Measurements from ENCODE around the gene DBT. TPM values are rescaled to one million over a fixed set of nuclear protein-coding genes. Genes with fewer than 3 reads are reported as not detected.
A peak's percentile ranks its signal among the peaks of the same experiment; 100 is the strongest.

The DBT gene
- total and polyA plus RNA-seq, 2 of the 8 experiments (the other 6 are each of a cell fraction or from before 2014, with no cell fraction given) = 3.3 to 24.6 TPM

GRCh38 chr1:100249537-100250257 is at the start of gene DBT (continued):
- TF ChIP-seq KDM4A (IDR thresholded peaks at IDR 0.05; ENCODE audit: low read depth, low read length, severe bottlenecking) (peak; percentile 72), TAF1 (IDR thresholded peaks at IDR 0.05; ENCODE audit: low read depth, low read length) (peak; percentile 98), E2F6 (IDR thresholded peaks at IDR 0.05) (0 out of 2 replicates have a peak, but pooled peaks have one; percentile 16), POLR2A (IDR thresholded peaks at IDR 0.05; ENCODE audit: control extremely low read depth in 1 of 2, low read depth in 2 of 2, low read length in 2 of 2) (peak; percentile 97), HDAC2 (IDR thresholded peaks at IDR 0.05; ENCODE audit: borderline replicate concordance in 1 of 2, low read depth in 2 of 2, low read length in 2 of 2) (peak in 1 of 2 experiments; percentile 96; a peak in 1 of 4 replicates), GTF2F1 (IDR thresholded peaks at IDR 0.05; ENCODE audit: borderline replicate concordance, low read depth, low read length) (peak; percentile 80; the same call in 1 of the 2 replicates), EP300 (IDR thresholded peaks at IDR 0.05; ENCODE audit: borderline replicate concordance in 1 of 2, low read depth in 2 of 2, low read length in 2 of 2) (peak in 1 of 2 experiments; percentile 61; a peak in 1 of 3 replicates), CREB1 (IDR thresholded peaks at IDR 0.05) (peak; percentile 70), SP1 (IDR thresholded peaks at IDR 0.05; ENCODE audit: low read depth, low read length) (peak; percentile 48; the same call in 1 of the 2 replicates), PHF8 (conservative IDR thresholded peaks at IDR 0.05; ENCODE audit: low read depth, low read length) (peak; percentile 95), POLR2AphosphoS5 (IDR thresholded peaks at IDR 0.05; ENCODE audit: low read depth, low read length) (peak; percentile 98), JUND (IDR thresholded peaks at IDR 0.05; ENCODE audit: low read length) (0 out of 2 replicates have a peak, but pooled peaks have one; percentile 21), ATF2 (IDR thresholded peaks at IDR 0.05; ENCODE audit: low read length) (0 out of 2 replicates have a peak, but pooled peaks have one; percentile 30), ZNF274 (IDR thresholded peaks at IDR 0.05; ENCODE audit: borderline replicate concordance, extremely low read depth, low read length) (no peak), ASH2L (IDR thresholded peaks at IDR 0.05; ENCODE audit: low read length) (peak; percentile 96), RAD21 (IDR thresholded peaks at IDR 0.05 in 1 of 2, conservative IDR thresholded peaks at IDR 0.05 in 1 of 2; ENCODE audit: low read depth in 2 of 2, low read length in 2 of 2) (0 out of 4 replicates have a peak, but pooled peaks of 1 of the 2 experiments have one; percentile 7), TBP (IDR thresholded peaks at IDR 0.05; ENCODE audit: low read depth, low read length) (peak; percentile 95), CHD2 (IDR thresholded peaks at IDR 0.05; ENCODE audit: low read length) (peak; percentile 71), BACH1 (IDR thresholded peaks at IDR 0.05; ENCODE audit: low read length) (peak; percentile 18; the same call in 1 of the 2 replicates), CHD1 (IDR thresholded peaks at IDR 0.05; ENCODE audit: low read depth, low read length) (peak; percentile 57; the same call in 1 of the 2 replicates), TEAD4 (IDR thresholded peaks at IDR 0.05; ENCODE audit: low read depth, low read length) (peak; percentile 90), TAF7 (optimal IDR thresholded peaks at IDR 0.05; ENCODE audit: borderline replicate concordance, low read depth, low read length) (peak; percentile 94)

Data from H1 (cell line).